HG02981 (cell line): ENCODE measurements around the gene CST7.
A peak's percentile ranks its signal among the peaks of the same experiment; 100 is the strongest.
"Not testable (repeated sequence)": the region's sequence is repeated elsewhere in the genome, so short reads cannot be mapped to it uniquely, and the experiment has no call there.

ENCODE experiments used
- ATAC-seq: cut with Tn5 transposase; IDR thresholded peaks from one replicate; pipeline ENCODE4 v1.9.1; 2021; ENCODE audit warnings: mild to moderate bottlenecking, moderate library complexity; ENCODE audit not compliant: unreplicated experiment

CST7 gene, protein sequence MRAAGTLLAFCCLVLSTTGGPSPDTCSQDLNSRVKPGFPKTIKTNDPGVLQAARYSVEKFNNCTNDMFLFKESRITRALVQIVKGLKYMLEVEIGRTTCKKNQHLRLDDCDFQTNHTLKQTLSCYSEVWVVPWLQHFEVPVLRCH

DNA sequence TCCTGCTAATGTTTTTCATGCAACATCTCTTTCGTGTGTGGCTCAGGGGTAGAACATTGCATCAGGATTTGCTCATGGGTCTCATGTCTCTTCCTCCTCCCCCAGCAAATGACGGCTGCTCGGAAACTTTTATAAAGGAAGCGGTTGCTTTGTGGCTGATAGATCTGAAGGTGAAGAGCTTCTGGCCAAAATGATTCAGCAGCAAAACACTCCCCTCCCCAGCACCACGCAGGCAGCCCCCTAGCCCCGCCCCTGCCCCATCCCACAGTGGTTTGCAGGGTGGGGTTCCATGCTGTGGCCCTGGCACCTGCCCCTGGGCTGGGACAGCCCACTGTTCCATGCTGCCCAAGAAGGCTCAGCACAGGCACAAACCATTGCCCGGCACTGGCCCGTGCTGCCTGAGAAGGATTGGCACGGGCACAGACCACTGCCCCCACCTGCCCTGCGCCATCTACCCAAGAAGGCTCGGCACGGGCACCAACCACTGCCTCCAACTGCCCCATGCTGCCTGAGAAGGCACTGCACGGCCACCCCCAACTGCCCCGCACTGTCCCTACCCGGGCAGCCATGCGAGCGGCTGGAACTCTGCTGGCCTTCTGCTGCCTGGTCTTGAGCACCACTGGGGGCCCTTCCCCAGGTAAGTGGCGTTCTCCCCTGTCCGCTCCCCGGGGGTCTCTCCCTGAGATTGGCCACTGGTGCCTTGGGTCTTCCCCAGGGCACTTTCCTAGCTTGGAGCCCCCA lies at the start of gene CST7:
Gene CST7 (plus strand): TSS at position 331 of the 741 bp plus-strand sequence. CDS start 237 bp downstream, at position 568.
- peak; percentile 68 for ATAC-seq

DNA sequence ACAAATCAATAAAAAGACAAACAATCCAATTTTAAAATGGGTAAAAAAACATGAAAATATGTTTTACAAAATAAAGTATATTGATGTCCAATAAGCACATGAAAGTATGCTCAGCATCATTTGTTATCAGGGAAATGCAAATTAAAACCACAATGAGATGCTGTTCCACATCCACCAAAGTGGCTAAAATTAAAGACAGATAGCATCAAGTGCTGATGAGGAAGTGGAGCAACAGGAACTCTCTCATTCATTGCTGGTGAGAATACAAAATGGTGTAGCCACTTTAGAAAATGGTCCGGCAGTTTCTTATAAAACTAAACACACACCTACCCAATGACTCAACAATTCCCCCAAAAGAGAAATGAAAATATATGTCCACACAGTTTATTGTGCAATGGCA lies 42.3 kb upstream of the CST7 start:
- no peak for ATAC-seq

GRCh38 chr20:24908642-24909041 lies 40.4 kb upstream of the CST7 start:
- no peak for ATAC-seq

GRCh38 chr20:24909086-24909780 lies 39.8 kb upstream of the CST7 start:
- ATAC-seq, result no peak

DNA sequence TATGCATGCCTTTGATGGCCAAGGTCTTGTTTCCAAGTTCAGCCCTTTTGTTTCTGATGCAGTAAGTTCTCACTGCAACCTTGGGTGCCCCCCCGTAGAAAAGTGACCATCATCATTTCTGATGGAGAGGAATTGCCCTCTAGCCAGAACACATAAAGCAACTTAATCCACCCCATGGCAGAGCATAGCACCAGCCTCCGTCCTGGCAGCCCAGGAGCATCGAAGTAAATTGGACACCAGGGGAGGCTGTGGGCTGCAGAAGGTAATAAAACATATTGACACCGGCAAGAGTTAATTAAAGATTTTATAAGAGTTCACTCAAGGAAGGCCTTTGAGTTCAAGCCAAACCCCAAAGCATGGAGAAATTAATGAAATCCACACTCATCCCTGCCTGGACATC lies 39.2 kb upstream of the CST7 start:
- ATAC-seq, result no peak

- no peak for ATAC-seq
Observed at GRCh38 chr20:24910461-24910860, 38.6 kb upstream of the CST7 start.

GRCh38 chr20:24911461-24911860 lies 37.6 kb upstream of the CST7 start:
- no peak for ATAC-seq

DNA sequence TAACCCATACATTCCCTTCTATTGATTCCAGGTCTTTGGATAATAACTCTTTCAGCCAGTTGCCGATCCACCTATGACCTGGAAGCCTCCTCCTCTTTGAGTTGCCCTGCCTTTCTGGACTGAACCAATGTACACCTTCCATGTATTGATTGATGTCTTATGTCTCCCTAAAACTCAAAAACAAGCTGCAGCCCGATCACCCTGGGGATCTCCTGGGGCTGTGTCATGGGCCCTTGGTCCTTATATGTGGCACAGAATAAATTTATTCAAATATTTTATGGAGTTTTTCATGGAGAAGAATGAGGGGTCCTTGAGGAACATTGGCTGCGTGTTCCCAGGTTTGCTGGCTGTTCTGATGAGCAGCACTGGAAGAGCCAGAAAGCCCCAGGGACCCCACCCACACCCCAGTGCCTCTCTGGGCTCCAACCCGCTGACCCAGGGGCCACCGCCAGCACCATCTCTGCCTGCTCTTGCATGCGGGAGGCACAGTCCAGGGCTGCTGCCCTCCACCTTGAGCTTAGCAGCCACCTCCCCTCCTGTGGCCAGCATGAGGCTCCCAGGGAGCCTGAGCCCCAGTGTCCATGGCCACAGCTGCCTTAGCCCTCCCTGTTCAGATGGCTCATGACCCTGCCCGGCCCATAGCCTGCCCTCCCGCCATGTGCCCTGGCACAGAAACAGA lies 36.5 kb upstream of the CST7 start:
- ATAC-seq, result no peak

- ATAC-seq, result no peak
Observed at GRCh38 chr20:24913076-24913628, 35.9 kb upstream of the CST7 start.

GRCh38 chr20:24914388-24915241 lies 34.5 kb upstream of the CST7 start:
- no peak for ATAC-seq

- ATAC-seq, result no peak
Observed at GRCh38 chr20:24915440-24915839, 33.6 kb upstream of the CST7 start.

DNA sequence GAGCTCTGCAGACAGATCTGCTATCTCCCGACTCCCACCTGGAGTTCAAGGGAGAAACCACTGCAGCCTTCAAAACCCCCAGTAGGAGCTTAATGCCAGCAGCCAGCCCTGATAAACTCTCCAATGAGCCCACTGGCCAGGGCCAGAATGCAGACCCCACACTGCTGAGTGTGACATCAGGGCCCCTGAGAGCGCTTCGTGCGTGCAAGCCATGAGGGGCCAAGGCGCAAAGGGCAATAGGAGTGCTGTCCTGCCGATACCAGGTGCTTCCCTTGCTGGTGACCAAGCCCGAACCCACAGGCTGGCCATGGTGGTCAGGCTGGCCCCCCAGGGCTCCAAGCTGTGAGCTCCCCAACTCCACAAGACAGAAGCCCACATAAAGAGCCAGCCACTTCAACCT lies 33.2 kb upstream of the CST7 start:
- ATAC-seq, result no peak

GRCh38 chr20:24916412-24916811 lies 32.7 kb upstream of the CST7 start:
- no peak for ATAC-seq

DNA sequence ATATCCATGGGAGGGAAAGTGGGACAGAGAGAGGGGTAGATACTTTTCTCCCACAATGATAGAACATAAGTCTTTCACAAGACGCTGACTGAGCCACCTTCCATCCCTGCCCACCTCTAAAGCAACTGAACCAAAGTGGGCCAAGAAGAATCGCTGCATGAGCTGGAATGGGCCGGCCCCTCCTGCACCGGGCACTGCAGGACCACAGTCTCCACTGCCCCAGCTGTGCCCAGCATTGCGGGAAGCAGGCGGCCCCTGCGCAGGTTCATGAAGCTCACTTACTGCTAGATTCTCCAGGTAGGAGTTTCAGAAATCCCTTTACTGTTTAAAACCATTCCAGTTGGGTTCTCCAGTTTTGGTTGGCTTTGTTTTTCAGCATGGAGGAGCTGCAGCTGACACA lies 32.0 kb upstream of the CST7 start:
- ATAC-seq, result no peak

GRCh38 chr20:24917797-24918578 lies 31.1 kb upstream of the CST7 start:
- ATAC-seq, result peak; percentile 51

DNA sequence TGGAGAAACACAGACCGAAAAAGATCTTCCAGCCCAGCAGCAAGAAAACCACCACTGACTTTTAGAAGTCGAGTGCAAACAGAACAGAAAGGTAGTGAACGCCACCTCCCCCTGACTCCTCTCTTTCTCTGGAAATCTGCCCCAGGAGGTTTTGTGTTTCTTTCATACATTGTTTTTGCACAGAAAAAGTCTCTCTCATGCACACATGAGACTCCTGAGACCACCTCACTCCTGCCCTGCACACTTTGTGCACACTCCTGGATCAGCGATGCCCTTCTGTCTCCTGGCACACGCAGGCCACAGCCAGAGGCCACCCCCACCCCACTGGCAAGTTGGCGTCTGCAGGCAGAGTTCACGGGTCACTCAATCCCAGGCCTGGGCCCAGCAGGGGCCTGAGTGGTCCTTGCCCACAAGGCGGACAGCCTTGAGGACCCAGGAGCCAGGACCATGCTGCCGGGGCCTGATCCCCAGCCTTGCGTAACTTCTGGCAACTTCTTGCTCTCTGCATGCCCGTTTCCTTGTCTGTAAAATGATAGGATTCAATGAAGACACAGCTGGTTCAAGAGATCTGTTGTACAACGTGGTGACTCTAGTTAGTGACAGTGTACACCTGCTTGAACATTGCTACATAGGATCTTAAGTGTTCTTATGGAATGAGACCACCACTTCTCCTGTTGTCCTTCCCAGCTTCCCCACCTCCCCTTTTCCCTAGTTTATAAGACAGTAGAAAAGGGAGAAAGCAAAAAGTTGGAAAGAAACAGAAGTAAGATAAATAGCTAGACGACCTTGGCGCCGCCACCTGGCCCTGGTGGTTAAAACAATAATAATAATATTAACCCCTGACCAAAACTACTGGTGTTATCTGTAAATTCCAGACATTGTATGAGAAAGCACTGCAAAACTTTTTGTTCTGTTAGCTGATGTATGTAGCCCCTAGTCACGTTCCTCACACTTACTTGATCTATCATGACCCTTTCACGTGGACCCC lies 30.2 kb upstream of the CST7 start:
- no peak for ATAC-seq

DNA sequence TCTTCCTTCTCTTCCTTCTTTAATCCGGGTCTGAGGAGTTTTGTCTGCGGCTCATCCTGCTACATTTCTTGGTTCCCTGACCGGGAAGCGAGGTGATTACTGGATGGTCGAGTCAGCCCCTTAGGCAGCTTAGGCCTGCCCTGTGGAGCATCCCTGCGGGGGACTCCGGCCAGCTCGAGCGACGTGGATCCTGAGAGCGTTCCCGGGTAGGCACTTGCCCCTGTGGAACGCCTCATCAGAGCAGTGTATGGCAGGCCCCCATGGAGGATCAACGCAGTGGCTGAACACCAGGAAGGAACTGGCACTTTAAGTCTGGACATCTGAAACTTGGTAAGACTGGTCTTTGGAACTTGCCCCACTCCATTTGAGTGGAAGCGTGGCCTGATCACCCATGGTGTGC lies 29.4 kb upstream of the CST7 start:
- not testable (repeated sequence) for ATAC-seq

DNA sequence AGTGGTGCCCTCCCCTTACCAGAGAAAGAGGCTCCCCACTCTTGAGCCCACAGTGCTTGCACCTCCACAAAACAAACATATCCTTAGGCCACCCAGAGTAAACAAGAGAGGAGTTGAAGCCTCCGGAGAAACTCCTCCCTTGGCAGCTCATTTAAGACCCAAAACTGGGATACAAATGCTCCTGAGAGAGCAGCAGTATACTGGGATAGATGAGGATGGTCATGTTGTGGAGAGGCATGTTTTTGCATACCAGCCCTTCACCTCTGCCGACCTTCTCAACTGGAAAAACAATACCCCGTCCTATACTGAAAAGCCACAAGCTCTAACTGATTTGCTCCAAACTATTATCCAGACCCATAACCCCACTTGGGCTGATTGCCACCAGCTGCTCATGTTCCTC lies 28.4 kb upstream of the CST7 start:
- ATAC-seq, result not testable (repeated sequence)
